Measurements from ENCODE around the gene AIG1.
"Not testable (repeated sequence)": the region's sequence is repeated elsewhere in the genome, so short reads cannot be mapped to it uniquely, and the experiment has no call there.

The AIG1 gene

DNA sequence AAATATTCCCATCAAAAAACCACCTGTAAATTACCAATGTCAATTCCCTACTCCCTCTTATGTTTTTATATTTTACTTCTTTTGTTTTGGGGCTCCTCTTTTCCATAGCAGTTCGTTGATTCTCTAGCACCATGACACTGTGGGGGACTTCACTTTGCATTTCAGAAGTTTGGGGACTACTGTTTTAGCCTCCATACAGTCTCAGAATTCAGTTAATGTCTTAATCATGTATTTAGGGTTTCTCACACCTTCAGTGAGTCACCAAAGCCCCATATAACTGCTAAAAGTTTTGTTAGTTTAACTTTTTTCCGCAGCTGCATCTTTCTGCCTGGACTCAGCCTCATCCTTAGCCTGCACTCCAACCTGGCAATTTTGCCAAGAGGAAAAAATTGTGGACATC, 20.7 kb upstream of the AIG1 start:
- CTCF ChIA-PET = interaction anchor here (0.6 to 1.0 kb wide), 2 partner anchors 347 to 571 kb away, joined by 3 to 4 read pairs; no protein-coding TSS in a partner anchor
- no peaks in the 10 kb centered on the region for H3K36me3 Mint-ChIP-seq
- DNase-seq = no peak
- no peak overlapping the region for H3K27ac Mint-ChIP-seq
- H3K4me3 Mint-ChIP-seq = no peak overlapping the region
- H3K4me1 Mint-ChIP-seq = peaks cover 7% of the 10 kb centered on the region
- H3K9me3 Mint-ChIP-seq = peaks cover 4% of the 10 kb centered on the region
- H3K27me3 Mint-ChIP-seq = peaks cover 8% of the 10 kb centered on the region

DNA sequence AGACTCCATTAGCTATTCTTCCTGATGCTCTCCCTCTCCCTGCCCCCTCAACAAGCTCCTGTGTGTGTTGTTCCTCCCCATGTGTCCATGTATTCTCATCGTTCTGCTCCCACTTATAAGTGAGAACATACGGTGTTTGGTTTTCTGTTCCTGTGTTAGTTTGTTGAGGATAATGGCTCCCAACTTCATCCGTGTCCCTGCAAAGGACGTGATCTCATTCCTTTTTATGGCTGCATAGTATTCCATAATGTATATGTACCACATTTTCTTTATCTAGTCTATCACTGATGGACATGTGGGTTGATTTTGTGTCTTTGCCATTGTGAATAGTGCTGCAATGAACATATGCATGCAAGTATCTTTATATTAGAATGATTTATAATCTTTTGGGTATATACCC, 16.3 kb upstream of the AIG1 start:
- H3K27ac Mint-ChIP-seq, DNase-seq, H3K36me3 Mint-ChIP-seq, H3K9me3 Mint-ChIP-seq, H3K4me1 Mint-ChIP-seq, CTCF ChIA-PET, H3K4me3 Mint-ChIP-seq, H3K27me3 Mint-ChIP-seq: not testable (repeated sequence)

GRCh38 chr6:143049611-143050010, 11.1 kb upstream of the AIG1 start:
- no peak overlapping the region for H3K27ac Mint-ChIP-seq
- H3K4me3 Mint-ChIP-seq = no peak overlapping the region
- no peak for DNase-seq
- no peaks in the 10 kb centered on the region for H3K36me3 Mint-ChIP-seq
- CTCF ChIA-PET = no interaction called here
- peaks cover 10% of the 10 kb centered on the region for H3K27me3 Mint-ChIP-seq
- no peaks in the 10 kb centered on the region for H3K9me3 Mint-ChIP-seq
- H3K4me1 Mint-ChIP-seq = peaks cover 3% of the 10 kb centered on the region

- no peaks in the 10 kb centered on the region for H3K36me3 Mint-ChIP-seq
- no peak for DNase-seq
- no peak overlapping the region for H3K27ac Mint-ChIP-seq
- H3K27me3 Mint-ChIP-seq = peaks cover 6% of the 10 kb centered on the region
- CTCF ChIA-PET = no interaction called here
- H3K9me3 Mint-ChIP-seq = no peaks in the 10 kb centered on the region
- peaks cover 3% of the 10 kb centered on the region for H3K4me1 Mint-ChIP-seq
- no peak overlapping the region for H3K4me3 Mint-ChIP-seq
These were observed 10.2 kb upstream of the AIG1 start for GRCh38 chr6:143050509-143050908.

GRCh38 chr6:143052282-143052681, 8.4 kb upstream of the AIG1 start:
- Mint-ChIP-seq H3K27me3 (peaks cover 6% of the 10 kb centered on the region), H3K4me3 (no peak overlapping the region), H3K36me3 (no peaks in the 10 kb centered on the region), H3K4me1 (peaks cover 3% of the 10 kb centered on the region), H3K27ac (no peak overlapping the region), H3K9me3 (no peaks in the 10 kb centered on the region)
- DNase-seq = no peak
- CTCF ChIA-PET = no interaction called here

- H3K4me3 Mint-ChIP-seq = no peak overlapping the region
- no peak overlapping the region for H3K27ac Mint-ChIP-seq
- H3K9me3 Mint-ChIP-seq = no peaks in the 10 kb centered on the region
- H3K27me3 Mint-ChIP-seq = peaks cover 6% of the 10 kb centered on the region
- H3K4me1 Mint-ChIP-seq = peaks cover 3% of the 10 kb centered on the region
- H3K36me3 Mint-ChIP-seq = no peaks in the 10 kb centered on the region
- CTCF ChIA-PET = no interaction called here
- no peak for DNase-seq
These were observed 6.8 kb upstream of the AIG1 start for GRCh38 chr6:143053856-143054255.

GRCh38 chr6:143054329-143054728, 6.4 kb upstream of the AIG1 start:
- H3K9me3 Mint-ChIP-seq = no peaks in the 10 kb centered on the region
- peaks cover 6% of the 10 kb centered on the region for H3K27me3 Mint-ChIP-seq
- no peaks in the 10 kb centered on the region for H3K36me3 Mint-ChIP-seq
- H3K4me1 Mint-ChIP-seq = peaks cover 5% of the 10 kb centered on the region
- no peak overlapping the region for H3K4me3 Mint-ChIP-seq
- CTCF ChIA-PET = no interaction called here
- no peak overlapping the region for H3K27ac Mint-ChIP-seq
- DNase-seq = no peak

GRCh38 chr6:143055213-143055612, 5.5 kb upstream of the AIG1 start:
- no peak overlapping the region for H3K4me3 Mint-ChIP-seq
- H3K9me3 Mint-ChIP-seq = no peaks in the 10 kb centered on the region
- H3K36me3 Mint-ChIP-seq = no peaks in the 10 kb centered on the region
- DNase-seq = no peak
- H3K27me3 Mint-ChIP-seq = peaks cover 7% of the 10 kb centered on the region
- CTCF ChIA-PET = no interaction called here
- H3K4me1 Mint-ChIP-seq = peaks cover 14% of the 10 kb centered on the region
- no peak overlapping the region for H3K27ac Mint-ChIP-seq

GRCh38 chr6:143055891-143056290, 4.8 kb upstream of the AIG1 start:
- Mint-ChIP-seq H3K9me3 (no peaks in the 10 kb centered on the region), H3K4me3 (no peak overlapping the region), H3K27me3 (peaks cover 10% of the 10 kb centered on the region), H3K27ac (no peak overlapping the region), H3K36me3 (no peaks in the 10 kb centered on the region), H3K4me1 (peaks cover 18% of the 10 kb centered on the region)
- CTCF ChIA-PET = interaction anchor here (1.0 kb wide), 1 partner anchor 307 kb away, joined by 3 read pairs; no protein-coding TSS in a partner anchor
- no peak for DNase-seq

GRCh38 chr6:143058987-143059386, 1.7 kb upstream of the AIG1 start:
- Mint-ChIP-seq H3K4me3 (no peak overlapping the region), H3K9me3 (no peaks in the 10 kb centered on the region), H3K4me1 (peaks cover 27% of the 10 kb centered on the region), H3K36me3 (no peaks in the 10 kb centered on the region), H3K27me3 (peaks cover 10% of the 10 kb centered on the region), H3K27ac (peak overlapping the region; percentile 30)
- CTCF ChIA-PET = interaction anchor here (0.7 to 1.2 kb wide), 2 partner anchors 11 to 368 kb away, joined by 3 read pairs; no protein-coding TSS in a partner anchor
- no peak for DNase-seq

DNA sequence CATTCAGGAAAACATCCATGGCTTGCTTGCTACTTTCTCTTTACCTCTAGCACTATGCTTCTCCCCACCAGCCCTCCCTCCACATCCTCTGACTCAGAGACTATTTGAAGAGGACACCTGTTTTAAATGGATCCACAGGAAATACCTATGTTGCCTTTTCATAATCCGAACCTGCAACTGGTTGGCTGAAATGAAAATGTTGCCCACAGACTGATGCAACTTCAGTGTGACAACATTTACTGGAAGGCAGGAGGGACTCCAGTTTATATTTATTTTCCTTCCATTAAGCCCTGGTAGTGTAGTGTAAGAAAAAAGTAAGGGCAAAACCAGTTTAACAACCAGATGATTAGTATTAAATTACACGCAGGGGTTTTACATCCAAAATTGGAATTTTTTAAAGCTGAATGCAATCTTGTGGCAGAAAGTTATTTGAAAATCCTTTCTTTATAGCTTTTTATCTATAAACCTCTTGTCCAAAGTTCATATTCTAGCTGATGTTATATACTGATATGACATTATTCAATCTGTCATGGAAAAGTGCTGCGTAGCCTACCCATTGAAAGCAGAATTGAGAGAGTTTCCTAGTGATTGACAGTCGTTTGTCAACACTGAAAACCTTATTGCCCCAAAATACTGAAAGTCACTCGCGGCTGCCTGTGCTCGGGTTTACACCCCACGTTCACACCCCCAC, 881 bp upstream of the AIG1 start:
- H3K27me3 Mint-ChIP-seq = peaks cover 8% of the 10 kb centered on the region
- DNase-seq = peak; percentile 62
- no peaks in the 10 kb centered on the region for H3K9me3 Mint-ChIP-seq
- peak overlapping the region; percentile 88 for H3K4me3 Mint-ChIP-seq
- no peaks in the 10 kb centered on the region for H3K36me3 Mint-ChIP-seq
- CTCF ChIA-PET = interaction anchor here (1.2 to 1.4 kb wide), 3 partner anchors 33 to 368 kb away, joined by 3 to 4 read pairs (median 3); no protein-coding TSS in a partner anchor
- H3K27ac Mint-ChIP-seq = peak overlapping the region; percentile 96
- H3K4me1 Mint-ChIP-seq = peaks cover 27% of the 10 kb centered on the region

GRCh38 chr6:143060354-143060805, 309 bp upstream of the AIG1 start:
- CTCF ChIA-PET = interaction anchor here (1.2 to 1.4 kb wide), 2 partner anchors 34 to 368 kb away, joined by 3 to 4 read pairs; no protein-coding TSS in a partner anchor
- no peaks in the 10 kb centered on the region for H3K9me3 Mint-ChIP-seq
- H3K36me3 Mint-ChIP-seq = no peaks in the 10 kb centered on the region
- peak; percentile 86 for DNase-seq
- peak overlapping the region; percentile 96 for H3K27ac Mint-ChIP-seq
- peaks cover 8% of the 10 kb centered on the region for H3K27me3 Mint-ChIP-seq
- H3K4me1 Mint-ChIP-seq = peaks cover 27% of the 10 kb centered on the region
- H3K4me3 Mint-ChIP-seq = peak overlapping the region; percentile 88

GRCh38 chr6:143061597-143062385, 1.1 kb downstream of the AIG1 start:
- Mint-ChIP-seq H3K9me3 (no peaks in the 10 kb centered on the region), H3K27me3 (peaks cover 8% of the 10 kb centered on the region), H3K4me3 (peak overlapping the region; percentile 91), H3K36me3 (no peaks in the 10 kb centered on the region), H3K4me1 (peaks cover 27% of the 10 kb centered on the region), H3K27ac (peak overlapping the region; percentile 93)
- no peak for DNase-seq
- CTCF ChIA-PET = no interaction called here

GRCh38 chr6:143062551-143062950, 1.9 kb downstream of the AIG1 start:
- no peak for DNase-seq
- Mint-ChIP-seq H3K4me1 (peaks cover 27% of the 10 kb centered on the region), H3K27me3 (peaks cover 8% of the 10 kb centered on the region), H3K9me3 (no peaks in the 10 kb centered on the region), H3K27ac (no peak overlapping the region), H3K4me3 (no peak overlapping the region), H3K36me3 (no peaks in the 10 kb centered on the region)
- CTCF ChIA-PET = no interaction called here

Data from activated naive CD4-positive, alpha-beta T cell treated with anti-CD3 and anti-CD28 coated beads, Interleukin-2, amount 10 ng/mL, durations not matched to agents 7 days and 5 days (primary cell).